Ovary (tissue), 3 donors: ENCODE measurements around the gene GLA.

Source experiments
- POLR2A ChIP-seq: fragments of 450-650 bp; IDR thresholded peaks from one replicate; pipeline ENCODE4 v1.6.1; 2017; ENCODE audit warnings: antibody characterized with exemption, mild to moderate bottlenecking, moderate library complexity
- TF ChIP-seq, protein P1 (sequence below), 3 donors: fragments of 450-650 bp in 2 of 3; fragments of 200-600 bp in 1 of 3; IDR thresholded peaks; one replicate each; pipeline versions ENCODE4 v1.5.1 to v1.8.0; 2016 to 2022; ENCODE audit warnings: antibody characterized with exemption in 3 of 3, mild to moderate bottlenecking in 1 of 3
- donor health status: DM: no; HTN: no; CAD: no.

DNA sequence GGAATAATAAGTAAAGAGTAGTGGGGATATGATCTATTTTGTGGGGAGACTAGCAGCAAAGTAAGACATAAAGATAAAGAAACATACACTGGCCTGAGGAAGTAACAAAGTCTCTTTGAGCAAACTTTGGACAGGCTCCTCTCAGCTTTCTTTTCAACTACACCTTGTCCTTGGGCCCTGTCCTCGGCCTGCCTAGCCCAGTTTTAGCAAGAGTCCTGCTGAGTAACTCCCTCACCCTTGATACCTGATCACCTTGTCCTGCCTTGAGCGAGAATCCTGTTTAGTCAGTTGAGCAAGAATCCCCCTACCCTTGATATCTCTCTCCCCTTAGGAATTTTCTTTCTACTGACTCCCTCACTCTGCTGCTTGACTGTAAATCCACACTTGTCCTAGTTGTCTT is 11.8 kb upstream of the GLA start:
- TF ChIP-seq, protein P1, sequence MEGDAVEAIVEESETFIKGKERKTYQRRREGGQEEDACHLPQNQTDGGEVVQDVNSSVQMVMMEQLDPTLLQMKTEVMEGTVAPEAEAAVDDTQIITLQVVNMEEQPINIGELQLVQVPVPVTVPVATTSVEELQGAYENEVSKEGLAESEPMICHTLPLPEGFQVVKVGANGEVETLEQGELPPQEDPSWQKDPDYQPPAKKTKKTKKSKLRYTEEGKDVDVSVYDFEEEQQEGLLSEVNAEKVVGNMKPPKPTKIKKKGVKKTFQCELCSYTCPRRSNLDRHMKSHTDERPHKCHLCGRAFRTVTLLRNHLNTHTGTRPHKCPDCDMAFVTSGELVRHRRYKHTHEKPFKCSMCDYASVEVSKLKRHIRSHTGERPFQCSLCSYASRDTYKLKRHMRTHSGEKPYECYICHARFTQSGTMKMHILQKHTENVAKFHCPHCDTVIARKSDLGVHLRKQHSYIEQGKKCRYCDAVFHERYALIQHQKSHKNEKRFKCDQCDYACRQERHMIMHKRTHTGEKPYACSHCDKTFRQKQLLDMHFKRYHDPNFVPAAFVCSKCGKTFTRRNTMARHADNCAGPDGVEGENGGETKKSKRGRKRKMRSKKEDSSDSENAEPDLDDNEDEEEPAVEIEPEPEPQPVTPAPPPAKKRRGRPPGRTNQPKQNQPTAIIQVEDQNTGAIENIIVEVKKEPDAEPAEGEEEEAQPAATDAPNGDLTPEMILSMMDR (IDR thresholded peaks at IDR 0.05), result no peak
- no peak for TF ChIP-seq POLR2A
